HCT116 (cell line): ENCODE results near the gene DYNC1I1. TPM values are rescaled to one million over a fixed set of nuclear protein-coding genes. Genes with fewer than 3 reads are reported as not detected.
A peak's percentile ranks its signal among the peaks of the same experiment; 100 is the strongest.
"Not testable (repeated sequence)": the region's sequence is repeated elsewhere in the genome, so short reads cannot be mapped to it uniquely, and the experiment has no call there.

Experiments used
- ATAC-seq: fragments of 200-7000 bp; cut with Tn5 transposase; 2 replicates; pipeline ENCODE4 v1.9.1; 2020; ENCODE audit warnings: mild to moderate bottlenecking, moderate library complexity
- BruUV-seq: library from RNA; stranded (reverse); fragments of 400-500 nt; replicated peaks from 2 replicates; lab custom pipeline; 2021; lab: Mats Ljungman, UMichigan
- CTCF ChIA-PET: fragments of 300-600 bp; sonication (Branson Sonifier 250); formaldehyde crosslinking; loops from one replicate; lab custom pipeline; 2021; ENCODE audit warnings: antibody characterized with exemption; lab: Charles Lee
- POLR2A ChIA-PET: fragments of 300-600, 350-600 bp; sonication (Branson Sonifier 250); formaldehyde crosslinking; loops from one replicate; lab custom pipeline; 2021; ENCODE audit warnings: antibody characterized with exemption; lab: Charles Lee
- RAD21 ChIA-PET, 2 experiments: fragments of 300-600 bp; sonication (Branson Sonifier 250); formaldehyde crosslinking; loops; one replicate each; lab custom pipeline; 2023; ENCODE audit warnings: low total read pairs in 2 of 2; ENCODE audit not compliant: uncharacterized antibody in 2 of 2, unreplicated experiment in 2 of 2, low non-redundant PET in 1 of 2; lab: Charles Lee
- DNase-seq: peaks from one replicate; pipeline ENCODE4 v3.0.0-alpha.2; 2010; ENCODE audit warnings: low read depth, low spot score
- H2AFZ ChIP-seq: fragments of 200-600 bp; shearing (Covaris generic), sonication (generic); 2 replicates; pipeline ENCODE4 v1.6.1; 2017; ENCODE audit warnings: low read depth, mixed run types, mixed read lengths, antibody characterized with exemption, low read length; ENCODE audit not compliant: poor library complexity, severe bottlenecking
- H3K27ac ChIP-seq: 2 replicates; pipeline ENCODE4 v1.5.1; 2012; ENCODE audit warnings: low read depth, low read length
- H3K27me3 ChIP-seq: fragments of 200-600 bp; sonication (generic); 2 replicates; pipeline ENCODE4 v1.6.1; 2016; ENCODE audit warnings: mixed run types, low read length, mixed read lengths; ENCODE audit not compliant: insufficient read depth
- H3K36me3 ChIP-seq, 2 experiments: fragments of 200-500 bp in 1 of 2; fragments of 200-600 bp in 1 of 2; sonication (Bioruptor generic) in 1 of 2; sonication (generic) in 1 of 2; 2 replicates each; pipeline versions ENCODE4 v1.5.1 to v1.6.1; 2014 to 2016; ENCODE audit warnings: low read length in 2 of 2, inconsistent platforms in 1 of 2, mixed read lengths in 1 of 2, mixed run types in 1 of 2; ENCODE audit not compliant: insufficient read depth in 2 of 2, control insufficient read depth in 1 of 2
- H3K4me1 ChIP-seq, 2 experiments: fragments of 200-600 bp in 1 of 2; sonication (generic) in 1 of 2; 2 replicates each; pipeline versions ENCODE4 v1.5.1 to v1.6.1; 2012 to 2017; ENCODE audit warnings: low read length in 2 of 2, inconsistent platforms in 1 of 2, mild to moderate bottlenecking in 1 of 2, mixed read lengths in 1 of 2, mixed run types in 1 of 2, moderate library complexity in 1 of 2; ENCODE audit not compliant: insufficient read depth in 2 of 2, control insufficient read depth in 1 of 2
- H3K4me2 ChIP-seq: fragments of 200-600 bp; sonication (generic); 2 replicates; pipeline ENCODE4 v1.6.1; 2017; ENCODE audit warnings: mixed run types, low read length, mixed read lengths
- H3K4me3 ChIP-seq, 2 experiments: fragments of 200-600 bp in 1 of 2; sonication (generic) in 1 of 2; replicated peaks in 1 of 2; 2 replicates each; pipeline ENCODE4 v1.5.1; 2011 to 2016; ENCODE audit warnings: low read length in 2 of 2, control low read depth in 1 of 2, low read depth in 1 of 2, mild to moderate bottlenecking in 1 of 2, mixed read lengths in 1 of 2, mixed run types in 1 of 2
- H3K79me2 ChIP-seq: fragments of 200-600 bp; sonication (generic); 2 replicates; pipeline ENCODE4 v1.6.1; 2017; ENCODE audit warnings: mild to moderate bottlenecking, mixed run types, low read length, moderate library complexity, mixed read lengths; ENCODE audit not compliant: insufficient read depth
- H3K9ac ChIP-seq: fragments of 200-600 bp; sonication (generic); 2 replicates; pipeline ENCODE4 v1.6.1; 2016; ENCODE audit warnings: low read length, mixed read lengths
- H3K9me2 ChIP-seq: fragments of 200-600 bp; sonication (generic), shearing (Covaris generic); 2 replicates; pipeline ENCODE4 v1.6.1; 2017; ENCODE audit warnings: mixed run types, mild to moderate bottlenecking, moderate library complexity; ENCODE audit not compliant: insufficient read depth
- H3K9me3 ChIP-seq, 2 experiments: fragments of 200-500 bp in 1 of 2; fragments of 200-600 bp in 1 of 2; sonication (Bioruptor generic) in 1 of 2; sonication (generic) in 1 of 2; 2 replicates each; pipeline ENCODE4 v1.6.1; 2014 to 2017; ENCODE audit warnings: low read length in 2 of 2, mixed read lengths in 2 of 2, inconsistent platforms in 1 of 2, low read depth in 1 of 2, mild to moderate bottlenecking in 1 of 2, mixed run types in 1 of 2, moderate library complexity in 1 of 2; ENCODE audit not compliant: control insufficient read depth in 1 of 2, insufficient read depth in 1 of 2
- H4K20me1 ChIP-seq: fragments of 200-600 bp; sonication (generic), shearing (Covaris generic); 2 replicates; pipeline ENCODE4 v1.6.1; 2017; ENCODE audit warnings: mixed run types, mild to moderate bottlenecking, moderate library complexity; ENCODE audit not compliant: insufficient read depth
- CBX3 ChIP-seq: IDR thresholded peaks from 2 replicates; pipeline ENCODE4 v1.6.1; 2012; ENCODE audit warnings: low read depth
- EGR1 ChIP-seq: IDR thresholded peaks from 2 replicates; pipeline ENCODE4 v1.6.1; 2012; ENCODE audit warnings: low read depth
- ELF1 ChIP-seq: IDR thresholded peaks from 2 replicates; pipeline ENCODE4 v1.6.1; 2012; ENCODE audit warnings: low read depth, borderline replicate concordance
- EZH2 ChIP-seq: fragments of 200-600 bp; sonication (generic); IDR thresholded peaks from 2 replicates; pipeline ENCODE4 v1.6.1; 2017; ENCODE audit warnings: antibody characterized with exemption, mixed run types
- EZH2phosphoT487 ChIP-seq: fragments of 200-600 bp; IDR thresholded peaks from 2 replicates; pipeline ENCODE4 v1.6.1; 2018; ENCODE audit warnings: antibody characterized with exemption, borderline replicate concordance
- POLR2A ChIP-seq: IDR thresholded peaks from 2 replicates; pipeline ENCODE4 v1.7.0; 2011; ENCODE audit warnings: borderline replicate concordance; ENCODE audit not compliant: insufficient read depth, insufficient read length; ENCODE audit errors: extremely low read depth
- POLR2AphosphoS5 ChIP-seq: IDR thresholded peaks from 2 replicates; pipeline ENCODE4 v1.6.1; 2011; ENCODE audit warnings: mild to moderate bottlenecking, low read depth, low read length, moderate library complexity
- SP1 ChIP-seq: IDR thresholded peaks from 2 replicates; pipeline ENCODE4 v1.6.1; 2012; ENCODE audit warnings: low read depth
- ZNF274 ChIP-seq: fragments of 200-500 bp; sonication (Bioruptor generic); IDR thresholded peaks from 2 replicates; pipeline ENCODE4 v1.6.1; 2014; ENCODE audit warnings: mild to moderate bottlenecking, low read depth, low read length, inconsistent platforms
- intact Hi-C: fragments of 100-400 bp; cut with micrococcal nuclease; formaldehyde crosslinking; loops from 2 replicates; pipeline ENCODE4 v1.10.0; 2022
- total RNA-seq: library from RNA; stranded (reverse); gene quantifications from one replicate; pipeline ENCODE4 v1.2.1, GENCODE V29; 2021; ENCODE audit not compliant: unreplicated experiment
- TF ChIP-seq, protein P1 (sequence below): IDR thresholded peaks from 2 replicates; pipeline ENCODE4 v1.6.1; 2012
- TF ChIP-seq, protein P2 (sequence below): IDR thresholded peaks from 2 replicates; pipeline ENCODE4 v1.6.1; 2012; ENCODE audit warnings: low read depth

The DYNC1I1 gene
- total RNA-seq, 1 experiment from 2014 or later = not detected

DNA sequence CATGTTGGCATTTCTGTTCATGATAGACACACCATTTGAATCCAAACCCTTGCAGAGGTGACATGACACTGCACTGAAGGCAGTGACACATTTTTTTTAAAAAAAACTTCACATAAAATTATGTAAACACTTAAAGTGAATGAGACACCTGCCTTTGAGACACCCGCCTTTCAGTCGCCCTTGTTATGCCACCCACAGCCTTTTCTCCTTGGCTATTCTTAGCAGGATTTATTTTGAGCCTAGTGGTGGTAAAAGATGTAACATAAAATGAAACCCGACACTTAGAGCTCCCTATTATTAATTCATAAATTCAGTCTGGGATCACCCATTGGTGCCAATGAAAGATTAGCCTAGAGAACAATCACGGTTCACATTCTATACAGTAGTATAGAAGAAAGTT is 161.3 kb downstream of the DYNC1I1 start:
- no peak overlapping the region for H3K9ac ChIP-seq
- no peak overlapping the region for H3K4me2 ChIP-seq
- POLR2A ChIA-PET = no interaction called here
- CTCF ChIA-PET = no interaction called here
- no peaks in the 10 kb centered on the region for H3K36me3 ChIP-seq
- RAD21 ChIA-PET = no interaction called here
- H3K27me3 ChIP-seq = peaks cover 41% of the 10 kb centered on the region
- H4K20me1 ChIP-seq = no peaks in the 10 kb centered on the region
- TF ChIP-seq SP1 = no peak
- TF ChIP-seq CBX3 = no peak
- 0 out of 2 replicates have a peak, but pooled peaks have one; percentile 65 for TF ChIP-seq EZH2phosphoT487
- no peaks in the 10 kb centered on the region for H3K9me2 ChIP-seq
- H3K79me2 ChIP-seq = no peaks in the 10 kb centered on the region
- no peak overlapping the region for H3K4me3 ChIP-seq
- DNase-seq (no peak), ATAC-seq (no peak)
- no peak overlapping the region for H3K27ac ChIP-seq
- H2AFZ ChIP-seq = no peak overlapping the region
- no TSS peak for BruUV-seq
- H3K4me1 ChIP-seq = no peaks in the 10 kb centered on the region
- intact Hi-C loops = no loop called here
- H3K9me3 ChIP-seq = no peaks in the 10 kb centered on the region

DNA sequence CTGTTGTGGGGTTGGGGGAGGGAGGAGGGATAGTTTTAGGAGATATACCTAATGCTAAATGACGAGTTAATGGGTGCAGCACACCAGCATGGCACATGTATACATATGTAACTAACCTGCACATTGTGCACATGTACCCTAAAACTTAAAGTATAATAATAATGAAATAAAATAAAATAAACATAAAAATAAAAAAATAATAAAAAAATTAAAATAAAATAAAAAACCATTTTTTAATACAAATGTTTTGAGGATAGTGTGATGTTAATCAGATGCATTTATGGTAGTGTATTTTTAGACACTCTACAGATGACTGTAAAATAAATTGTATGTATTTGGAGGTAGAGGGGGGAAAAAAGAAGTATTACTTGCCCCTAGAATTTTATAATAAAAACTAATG is 172.5 kb downstream of the DYNC1I1 start:
- H3K79me2 ChIP-seq, H3K9ac ChIP-seq, DNase-seq, BruUV-seq, H3K4me2 ChIP-seq, CTCF ChIA-PET, intact Hi-C loops, H3K27ac ChIP-seq, H3K4me3 ChIP-seq, H3K4me1 ChIP-seq, RAD21 ChIA-PET, H3K9me3 ChIP-seq, H3K9me2 ChIP-seq, H2AFZ ChIP-seq, H3K36me3 ChIP-seq, POLR2A ChIA-PET, ATAC-seq, H4K20me1 ChIP-seq: not testable (repeated sequence)
- peaks cover 18% of the 10 kb centered on the region for H3K27me3 ChIP-seq

DNA sequence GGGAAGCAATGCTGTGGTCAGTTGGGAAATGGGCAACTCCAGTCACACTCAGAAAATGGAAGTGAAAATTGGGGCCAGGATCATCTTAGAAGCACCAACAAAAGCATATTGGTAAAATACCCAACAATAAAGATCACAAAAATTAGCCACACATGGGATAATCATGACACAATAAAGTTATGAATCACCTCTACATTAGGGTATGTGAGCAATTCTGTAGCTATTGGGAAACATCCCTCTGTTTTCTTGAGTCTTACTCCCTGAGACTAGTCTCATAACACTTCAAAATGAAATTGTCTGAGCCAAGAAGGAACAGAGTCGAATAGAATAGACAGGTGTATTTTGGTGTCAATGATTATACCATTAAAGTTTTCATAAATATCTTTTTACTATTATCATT is 178.3 kb downstream of the DYNC1I1 start:
- intact Hi-C loops = no loop called here
- H3K4me2 ChIP-seq = no peak overlapping the region
- RAD21 ChIA-PET = no interaction called here
- H2AFZ ChIP-seq = no peak overlapping the region
- H3K4me1 ChIP-seq = no peaks in the 10 kb centered on the region
- no peak overlapping the region for H3K4me3 ChIP-seq
- no peaks in the 10 kb centered on the region for H3K79me2 ChIP-seq
- BruUV-seq = no TSS peak
- H3K9me2 ChIP-seq = no peaks in the 10 kb centered on the region
- DNase-seq (no peak), ATAC-seq (no peak)
- POLR2A ChIA-PET = no interaction called here
- H3K36me3 ChIP-seq = no peaks in the 10 kb centered on the region
- no peaks in the 10 kb centered on the region for H4K20me1 ChIP-seq
- H3K27me3 ChIP-seq = peaks cover 54% of the 10 kb centered on the region
- CTCF ChIA-PET = no interaction called here
- H3K27ac ChIP-seq = no peak overlapping the region
- H3K9me3 ChIP-seq = no peaks in the 10 kb centered on the region
- H3K9ac ChIP-seq = no peak overlapping the region
- TF ChIP-seq CBX3 (no peak), EGR1 (no peak), ELF1 (no peak), POLR2AphosphoS5 (no peak), ZNF274 (no peak), POLR2A (no peak), EZH2 (no peak)
- TF ChIP-seq, protein P1, sequence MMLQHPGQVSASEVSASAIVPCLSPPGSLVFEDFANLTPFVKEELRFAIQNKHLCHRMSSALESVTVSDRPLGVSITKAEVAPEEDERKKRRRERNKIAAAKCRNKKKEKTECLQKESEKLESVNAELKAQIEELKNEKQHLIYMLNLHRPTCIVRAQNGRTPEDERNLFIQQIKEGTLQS = no peak
- TF ChIP-seq, protein P2, sequence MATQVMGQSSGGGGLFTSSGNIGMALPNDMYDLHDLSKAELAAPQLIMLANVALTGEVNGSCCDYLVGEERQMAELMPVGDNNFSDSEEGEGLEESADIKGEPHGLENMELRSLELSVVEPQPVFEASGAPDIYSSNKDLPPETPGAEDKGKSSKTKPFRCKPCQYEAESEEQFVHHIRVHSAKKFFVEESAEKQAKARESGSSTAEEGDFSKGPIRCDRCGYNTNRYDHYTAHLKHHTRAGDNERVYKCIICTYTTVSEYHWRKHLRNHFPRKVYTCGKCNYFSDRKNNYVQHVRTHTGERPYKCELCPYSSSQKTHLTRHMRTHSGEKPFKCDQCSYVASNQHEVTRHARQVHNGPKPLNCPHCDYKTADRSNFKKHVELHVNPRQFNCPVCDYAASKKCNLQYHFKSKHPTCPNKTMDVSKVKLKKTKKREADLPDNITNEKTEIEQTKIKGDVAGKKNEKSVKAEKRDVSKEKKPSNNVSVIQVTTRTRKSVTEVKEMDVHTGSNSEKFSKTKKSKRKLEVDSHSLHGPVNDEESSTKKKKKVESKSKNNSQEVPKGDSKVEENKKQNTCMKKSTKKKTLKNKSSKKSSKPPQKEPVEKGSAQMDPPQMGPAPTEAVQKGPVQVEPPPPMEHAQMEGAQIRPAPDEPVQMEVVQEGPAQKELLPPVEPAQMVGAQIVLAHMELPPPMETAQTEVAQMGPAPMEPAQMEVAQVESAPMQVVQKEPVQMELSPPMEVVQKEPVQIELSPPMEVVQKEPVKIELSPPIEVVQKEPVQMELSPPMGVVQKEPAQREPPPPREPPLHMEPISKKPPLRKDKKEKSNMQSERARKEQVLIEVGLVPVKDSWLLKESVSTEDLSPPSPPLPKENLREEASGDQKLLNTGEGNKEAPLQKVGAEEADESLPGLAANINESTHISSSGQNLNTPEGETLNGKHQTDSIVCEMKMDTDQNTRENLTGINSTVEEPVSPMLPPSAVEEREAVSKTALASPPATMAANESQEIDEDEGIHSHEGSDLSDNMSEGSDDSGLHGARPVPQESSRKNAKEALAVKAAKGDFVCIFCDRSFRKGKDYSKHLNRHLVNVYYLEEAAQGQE = no peak
